UCSD-AML1 (cell line): Measurements from ENCODE around the gene TRIM67.
"Not testable (repeated sequence)": the region's sequence is repeated elsewhere in the genome, so short reads cannot be mapped to it uniquely, and the experiment has no call there.

ENCODE experiments used
- DNase-seq: peaks from one replicate; lab custom pipeline; 2025; ENCODE audit not compliant: unreplicated experiment; lab: John Stamatoyannopoulos, UW

TRIM67 gene

GRCh38 chr1:231161667-231162296 lies at the start of gene TRIM67:
TRIM67 (plus strand) TSS chr1:231162058; CDS start chr1:231162970, 912 bp downstream.
- DNase-seq, result no peak

GRCh38 chr1:231116738-231117137 lies 45.1 kb upstream of the TRIM67 start:
- DNase-seq, result no peak

GRCh38 chr1:231118704-231119453 lies 43.0 kb upstream of the TRIM67 start:
- no peak for DNase-seq

DNA sequence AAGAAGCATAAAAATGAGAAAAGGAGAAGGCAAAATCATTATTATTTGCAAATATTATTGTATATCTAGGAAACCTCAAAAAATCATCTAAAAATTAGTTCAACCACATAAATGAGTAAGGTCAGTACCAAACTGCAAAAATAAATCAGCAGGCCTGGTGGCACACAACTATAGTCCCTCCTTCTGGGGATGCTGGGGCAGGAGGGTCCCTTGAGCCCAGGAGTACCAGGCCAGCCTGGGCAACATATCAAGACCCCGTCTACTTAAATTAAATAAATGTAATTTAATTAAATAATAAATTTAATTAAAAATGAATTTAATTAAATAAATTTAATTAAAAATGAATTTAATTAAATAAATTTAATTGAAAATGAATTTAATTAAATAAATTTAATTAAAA lies 40.3 kb upstream of the TRIM67 start:
- no peak for DNase-seq

DNA sequence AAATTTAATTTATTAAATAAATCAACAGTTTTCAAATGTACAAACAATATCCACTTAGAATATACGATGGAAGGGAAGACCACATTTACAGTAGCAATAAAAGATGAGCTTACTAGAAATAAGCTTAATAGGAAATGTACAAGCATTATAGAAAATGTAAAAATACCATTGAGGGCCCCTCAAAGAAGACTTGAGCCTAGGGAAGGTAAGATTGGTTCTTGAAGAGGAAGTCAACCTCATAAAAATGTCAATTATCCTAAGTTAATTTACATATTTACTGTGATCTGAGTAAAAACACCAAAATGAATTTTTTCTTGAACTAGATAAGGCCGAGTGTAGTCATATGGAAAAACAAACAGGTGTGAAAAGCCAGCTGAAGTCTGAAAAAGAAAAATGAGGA lies 39.7 kb upstream of the TRIM67 start:
- DNase-seq, result no peak

DNA sequence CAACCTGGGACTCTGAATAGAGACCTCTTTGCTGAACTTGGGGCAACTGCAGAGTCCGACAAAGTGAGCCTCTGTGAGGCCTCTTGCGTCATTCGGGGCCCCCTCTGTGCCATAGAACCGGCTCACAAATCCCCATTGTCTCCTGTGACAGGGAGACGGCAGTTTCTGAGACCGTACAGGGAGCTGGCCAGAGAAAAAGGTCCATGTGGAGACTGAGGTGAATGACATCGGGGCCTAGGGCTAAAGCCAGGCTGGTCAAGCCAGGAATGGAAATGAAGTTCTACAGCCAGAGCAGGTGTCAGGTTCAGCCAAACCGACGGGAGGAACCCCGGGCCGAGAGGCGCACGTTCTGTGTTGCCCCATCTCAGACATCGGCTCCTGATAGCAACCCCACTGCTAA lies 37.1 kb upstream of the TRIM67 start:
- no peak for DNase-seq

DNA sequence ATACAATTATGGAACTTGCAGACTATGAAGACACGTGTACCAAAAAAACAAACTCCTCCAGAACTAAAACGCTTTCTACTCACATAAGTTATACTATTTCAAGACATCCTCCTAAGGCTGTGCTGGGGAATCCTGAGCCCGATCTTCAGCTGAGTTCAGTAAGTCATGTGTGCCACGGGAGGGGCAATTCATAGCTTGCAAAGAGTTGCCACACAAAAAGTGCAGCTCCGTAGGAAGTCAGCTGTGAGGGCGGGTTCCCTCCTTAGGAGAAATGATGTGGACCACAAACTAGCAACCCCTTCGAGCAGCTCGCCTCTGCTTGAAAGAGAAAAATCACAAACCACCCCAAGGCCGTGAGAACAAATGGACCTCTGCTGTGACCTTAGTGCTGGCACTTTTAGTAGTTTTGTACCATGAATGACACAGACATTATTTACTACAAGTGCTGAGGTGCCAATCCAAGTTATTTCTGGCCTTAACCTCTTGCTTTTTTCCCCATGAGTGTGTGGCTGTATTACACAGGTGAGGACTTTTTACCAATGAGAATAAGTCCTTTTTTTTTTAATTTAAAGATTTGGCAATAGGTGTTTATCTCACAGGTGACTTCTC lies 35.8 kb upstream of the TRIM67 start:
- no peak for DNase-seq

GRCh38 chr1:231127106-231127505 lies 34.8 kb upstream of the TRIM67 start:
- not testable (repeated sequence) for DNase-seq

- DNase-seq, result not testable (repeated sequence)
Observed at GRCh38 chr1:231128471-231128870, 33.4 kb upstream of the TRIM67 start.

DNA sequence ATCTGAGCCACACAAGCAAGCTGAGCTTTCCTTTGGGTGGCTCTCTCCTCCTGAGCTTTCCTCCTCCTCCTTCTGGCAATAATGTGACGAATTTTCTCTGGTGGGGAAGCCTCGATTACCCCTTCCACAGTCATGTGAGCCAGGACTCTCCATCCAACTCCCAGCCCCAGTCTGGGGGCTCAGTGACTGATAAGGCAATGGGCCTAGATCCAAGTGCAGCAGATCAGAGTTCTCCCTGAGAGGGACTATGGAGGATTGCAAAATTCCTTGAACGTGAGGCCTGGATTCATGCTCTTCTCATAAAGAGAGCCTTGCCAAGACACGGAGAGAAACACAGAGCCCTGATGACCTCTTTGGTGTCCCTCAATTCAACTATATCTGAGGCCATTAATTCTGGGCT lies 31.3 kb upstream of the TRIM67 start:
- no peak for DNase-seq

DNA sequence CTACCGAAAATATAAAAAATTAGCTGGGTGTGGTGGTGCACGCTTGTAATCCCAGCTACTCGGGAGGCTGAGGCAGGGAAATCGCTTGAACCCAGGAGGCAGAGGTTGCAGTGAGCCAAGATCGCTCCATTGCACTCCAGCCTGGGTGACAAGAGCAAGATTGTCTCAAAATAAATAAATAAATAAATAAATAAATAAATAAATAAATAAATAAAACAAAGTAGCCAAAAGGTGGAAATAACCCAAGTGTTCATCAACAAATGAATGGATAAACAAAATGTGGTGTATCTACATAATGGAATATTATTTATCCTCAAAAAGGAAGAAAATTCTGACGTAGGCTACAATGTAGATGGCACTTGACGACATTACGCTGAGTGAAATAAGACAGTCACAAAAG lies 29.3 kb upstream of the TRIM67 start:
- not testable (repeated sequence) for DNase-seq

DNA sequence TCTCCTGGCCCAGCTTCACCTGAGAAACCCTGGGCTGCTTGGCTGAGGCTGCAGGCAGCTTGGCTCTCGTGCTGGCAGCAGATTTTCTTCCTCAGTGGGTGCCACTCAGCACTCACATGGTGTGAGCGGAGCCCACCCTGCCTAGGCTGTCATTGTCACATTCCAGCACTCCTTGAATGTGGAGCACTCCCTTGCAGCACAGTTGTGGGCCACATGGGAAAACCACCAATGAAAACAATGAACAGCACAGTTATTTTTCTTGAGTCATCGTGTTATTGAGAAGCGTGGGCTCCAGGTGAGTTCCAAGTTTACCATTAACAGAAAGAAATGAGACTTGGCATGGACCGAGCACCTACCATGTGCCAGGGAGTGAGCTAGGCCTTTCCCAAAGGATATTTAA lies 27.2 kb upstream of the TRIM67 start:
- no peak for DNase-seq

GRCh38 chr1:231138236-231138635 lies 23.6 kb upstream of the TRIM67 start:
- DNase-seq, result no peak

- DNase-seq, result no peak
Observed at GRCh38 chr1:231139125-231139649, 22.7 kb upstream of the TRIM67 start.

DNA sequence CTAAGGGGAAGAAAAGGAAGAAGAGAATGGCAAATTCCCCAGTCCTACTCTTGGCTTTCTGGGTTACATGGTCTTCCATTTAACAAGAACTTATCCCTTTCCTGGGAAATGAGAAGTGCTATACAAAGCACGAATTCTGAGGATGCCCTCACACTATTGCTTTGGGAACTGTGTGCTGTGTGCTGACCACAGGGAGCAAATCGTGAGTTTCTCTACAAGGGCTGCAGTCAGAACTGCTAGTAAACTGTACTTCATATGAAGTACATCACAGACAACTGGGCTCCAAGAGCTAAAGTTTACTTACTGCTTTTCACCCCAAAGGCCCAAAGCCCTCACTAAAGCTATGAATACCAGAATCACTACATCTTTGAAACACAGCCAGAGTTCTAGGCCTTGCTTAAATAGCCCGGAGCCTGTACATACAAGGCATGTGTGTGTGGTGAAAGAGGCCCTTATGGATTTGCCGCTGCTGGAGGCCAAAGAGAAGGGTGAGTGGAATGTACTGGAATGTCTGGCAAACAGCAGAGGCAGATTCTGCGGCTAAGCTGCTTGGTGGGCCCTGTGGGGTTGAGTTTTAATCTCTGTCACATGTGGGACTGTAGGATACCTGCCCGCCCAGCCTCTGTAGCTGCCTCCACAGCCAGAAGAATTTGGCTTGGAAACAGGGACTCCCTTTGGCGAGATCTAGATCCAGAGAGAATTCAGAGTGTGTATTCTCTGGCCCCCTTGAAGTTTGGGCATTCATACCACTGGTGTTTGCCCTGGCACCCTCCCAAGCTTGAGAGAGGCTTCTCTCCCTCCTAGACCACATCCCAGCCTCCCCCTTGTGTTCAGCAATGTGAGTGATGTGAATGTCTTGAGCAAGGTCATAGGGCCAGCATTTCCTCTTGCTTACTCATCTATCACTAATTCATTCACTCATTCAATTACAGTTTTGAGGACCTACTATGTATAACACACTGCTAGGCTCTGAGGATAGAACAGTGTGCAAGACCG lies 21.9 kb upstream of the TRIM67 start:
- no peak for DNase-seq

DNA sequence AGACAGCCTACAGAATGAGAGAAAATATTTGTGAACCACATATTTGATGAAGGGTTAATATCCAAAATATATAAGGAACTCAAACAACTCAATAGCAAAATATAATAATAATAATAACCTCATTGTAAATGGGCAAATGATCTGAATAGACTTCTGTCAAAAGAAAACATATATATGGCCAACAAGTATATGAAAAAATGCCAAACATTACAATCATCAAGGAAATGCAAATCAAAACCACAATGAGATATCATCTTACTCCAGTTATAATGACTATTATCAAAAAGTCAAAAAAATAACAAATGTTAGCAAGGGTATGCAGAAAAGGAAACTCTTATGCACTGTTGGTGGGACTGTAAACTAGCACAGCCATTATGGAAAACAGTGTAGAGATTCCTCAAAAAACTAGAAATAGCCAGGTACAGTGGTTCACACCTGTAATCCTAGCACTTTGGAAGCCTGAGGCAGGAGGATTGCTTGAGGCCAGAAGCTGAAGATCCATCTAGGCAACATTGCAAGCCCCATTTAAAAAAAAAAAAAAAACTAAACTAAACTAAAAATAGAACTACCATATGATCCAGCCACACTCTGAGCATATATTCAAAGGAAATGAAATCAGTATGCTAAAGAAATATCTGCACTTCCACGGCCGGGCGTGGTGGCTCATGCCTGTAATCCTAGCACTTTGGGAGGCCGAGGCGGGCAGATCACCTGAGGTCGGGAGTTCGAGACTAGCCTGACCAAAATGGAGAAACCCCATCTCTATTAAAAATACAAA lies 17.3 kb upstream of the TRIM67 start:
- no peak for DNase-seq

DNA sequence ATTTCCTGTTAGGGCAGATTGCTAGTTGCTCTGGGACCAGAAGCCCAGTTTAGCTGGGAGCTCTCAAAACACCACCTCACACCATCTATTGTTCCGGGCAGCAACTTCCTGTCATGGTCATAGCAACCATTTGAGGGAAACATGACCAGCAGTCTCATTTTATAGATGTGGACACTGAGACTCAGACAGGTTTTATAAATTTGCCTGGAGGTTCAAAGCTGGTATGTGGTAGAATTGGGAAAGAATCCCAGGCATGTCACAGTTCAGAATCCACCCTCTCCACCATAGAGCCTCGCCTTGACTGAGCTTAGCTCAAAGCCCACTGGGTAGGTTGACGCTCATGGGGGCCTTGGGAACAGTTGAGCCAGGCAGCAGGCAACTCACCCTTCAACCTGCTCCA lies 14.0 kb upstream of the TRIM67 start:
- DNase-seq, result no peak

DNA sequence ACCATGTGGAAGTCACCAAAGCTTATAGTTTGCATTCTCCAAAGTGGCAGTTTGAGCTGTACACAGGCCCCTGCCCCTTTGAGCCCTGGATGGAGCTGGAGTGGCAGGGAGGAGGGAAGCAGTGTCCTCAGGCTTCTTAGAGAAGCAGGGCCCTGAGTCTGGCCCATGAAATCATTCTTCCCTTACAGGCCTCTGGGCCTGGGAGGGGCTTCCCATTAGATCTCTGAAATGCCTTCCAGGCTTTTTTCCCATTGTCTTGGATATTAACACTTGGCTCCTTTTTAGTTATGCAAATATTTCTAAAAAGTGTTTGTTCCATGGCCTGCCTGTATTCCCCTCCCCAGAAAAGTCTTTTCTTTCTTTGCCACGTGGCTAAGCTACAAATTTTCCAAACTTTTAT lies 10.0 kb upstream of the TRIM67 start:
- DNase-seq, result no peak

- DNase-seq, result no peak
Observed at GRCh38 chr1:231153726-231154125, 8.1 kb upstream of the TRIM67 start.

DNA sequence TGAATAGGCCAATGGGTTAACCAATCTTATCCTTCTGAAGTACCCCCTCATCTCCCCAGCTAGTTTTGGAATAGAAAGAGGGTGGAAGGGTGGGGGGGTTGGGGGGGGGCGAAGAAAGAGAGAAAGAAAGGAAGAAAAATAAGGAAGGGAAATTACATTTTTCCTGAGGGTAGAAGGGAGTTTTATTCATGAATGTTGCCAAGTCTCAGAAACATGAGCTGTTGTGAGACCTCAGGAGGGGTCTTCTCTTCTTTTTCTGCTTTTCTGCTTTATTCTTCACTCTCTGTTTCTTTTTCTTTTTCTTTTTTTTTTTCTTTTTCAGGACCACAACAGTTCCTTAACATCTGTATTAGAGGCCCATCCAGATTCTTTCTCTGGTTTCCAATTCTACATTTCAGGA lies 6.0 kb upstream of the TRIM67 start:
- DNase-seq, result no peak
